Keratinocyte (primary cell): ENCODE results near the gene ITPR1. TPM values are rescaled to one million over a fixed set of nuclear protein-coding genes. Genes with fewer than 3 reads are reported as not detected.

ENCODE experiments used
- DNase-seq: peaks from one replicate; pipeline ENCODE4 v3.0.0-alpha.2; 2011; ENCODE audit warnings: low read depth, missing footprints, low spot score
- FAIRE-seq: peaks from 2 replicates; lab custom pipeline; 2011; peaks lifted over from hg19 to GRCh38; lab: Jason Lieb, UNC
- H2AFZ ChIP-seq: 2 replicates; pipeline ENCODE4 v1.6.0; 2012; ENCODE audit warnings: low read length, control low read depth, inconsistent platforms; ENCODE audit not compliant: control insufficient read depth
- H3K27ac ChIP-seq: 2 replicates; pipeline ENCODE4 v1.5.1; 2011; ENCODE audit warnings: low read length; ENCODE audit not compliant: control insufficient read depth, insufficient read depth
- H3K27me3 ChIP-seq: 3 replicates; pipeline ENCODE4 v1.6.0; 2011; ENCODE audit warnings: low read length; ENCODE audit not compliant: control insufficient read depth, insufficient read depth; ENCODE audit errors: extremely low read depth
- H3K36me3 ChIP-seq, 2 experiments: 2 replicates in 1 of 2; 3 replicates in 1 of 2; pipeline ENCODE4 v1.5.1; 2011; ENCODE audit warnings: low read length in 2 of 2, mild to moderate bottlenecking in 1 of 2; ENCODE audit not compliant: control insufficient read depth in 2 of 2, insufficient read depth in 2 of 2; ENCODE audit errors: extremely low read depth in 1 of 2
- H3K4me1 ChIP-seq: 3 replicates; pipeline ENCODE4 v1.5.1; 2011; ENCODE audit warnings: low read length; ENCODE audit not compliant: control insufficient read depth, insufficient read depth; ENCODE audit errors: extremely low read depth
- H3K4me2 ChIP-seq: 3 replicates; pipeline ENCODE4 v1.6.0; 2011; ENCODE audit warnings: low read depth, low read length; ENCODE audit not compliant: control insufficient read depth, insufficient read depth; ENCODE audit errors: extremely low read depth
- H3K4me3 ChIP-seq, 3 experiments: fragments of 200-600 bp in 1 of 3; sonication (generic) in 1 of 3; 2 replicates in 2 of 3; 3 replicates in 1 of 3; pipeline ENCODE4 v1.5.1; 2011 to 2016; ENCODE audit warnings: low read length in 3 of 3, mild to moderate bottlenecking in 3 of 3, control low read depth in 2 of 3, inconsistent platforms in 1 of 3, low read depth in 1 of 3, mixed read lengths in 1 of 3, mixed run types in 1 of 3, moderate library complexity in 1 of 3; ENCODE audit not compliant: control insufficient read depth in 2 of 3, insufficient read depth in 2 of 3; ENCODE audit errors: extremely low read depth in 1 of 3
- H3K79me2 ChIP-seq: 2 replicates; pipeline ENCODE4 v1.6.0; 2012; ENCODE audit warnings: low read length; ENCODE audit not compliant: control insufficient read depth, insufficient read depth
- H3K9ac ChIP-seq: 3 replicates; pipeline ENCODE4 v1.6.0; 2011; ENCODE audit warnings: low read length; ENCODE audit not compliant: control insufficient read depth, insufficient read depth; ENCODE audit errors: extremely low read depth
- H3K9me1 ChIP-seq: 3 replicates; pipeline ENCODE4 v1.6.0; 2011; ENCODE audit warnings: low read length; ENCODE audit not compliant: control insufficient read depth, insufficient read depth; ENCODE audit errors: extremely low read depth
- H3K9me3 ChIP-seq: 2 replicates; pipeline ENCODE4 v1.5.1; 2012; ENCODE audit warnings: low read depth, low read length; ENCODE audit not compliant: control insufficient read depth
- H4K20me1 ChIP-seq: 3 replicates; pipeline ENCODE4 v1.6.0; 2011; ENCODE audit warnings: low read length; ENCODE audit not compliant: control insufficient read depth, insufficient read depth; ENCODE audit errors: extremely low read depth
- EZH2 ChIP-seq: IDR thresholded peaks from one replicate; pipeline ENCODE4 v1.6.1; 2012; ENCODE audit warnings: inconsistent platforms, mild to moderate bottlenecking, low read length, moderate library complexity
- dilution Hi-C: fragments of 300-500 bp; cut with MboI; formaldehyde crosslinking; loops from one replicate; pipeline ENCODE4 v1.7.0; 2020; ENCODE audit warnings: low sequenced_read_pairs; ENCODE audit not compliant: extremely low pct_ligation_motif_present
- polyA plus RNA-seq, 5 experiments: library from polyadenylated mRNA; depleted of rRNA in 3 of 5; stranded (reverse) in 3 of 5; stranded (forward) in 1 of 5; unstranded in 1 of 5; fragments of >200 nt; gene quantifications; 1 replicate in 1 of 5; 2 replicates in 3 of 5; 3 replicates in 1 of 5; pipeline versions ENCODE4 v1.2.1 to v1.2.3, GENCODE V29; 2011 to 2012; ENCODE audit warnings: missing spikeins in 2 of 5, low read depth in 1 of 5, low replicate concordance in 1 of 5
- TF ChIP-seq, protein P1 (sequence below), 3 experiments: IDR thresholded peaks in 1 of 3; conservative IDR thresholded peaks in 1 of 3; optimal IDR thresholded peaks in 1 of 3; 2 replicates in 2 of 3; 3 replicates in 1 of 3; pipeline versions ENCODE3 to v1.5.1; 2011; ENCODE audit warnings: low read length in 3 of 3, mild to moderate bottlenecking in 3 of 3, moderate library complexity in 2 of 3, control low read depth in 1 of 3, inconsistent platforms in 1 of 3; ENCODE audit not compliant: insufficient read depth in 2 of 3; ENCODE audit errors: extremely low read depth in 1 of 3

ITPR1 gene
- polyA plus RNA-seq, 1 donor (not counting 4 experiments of a cell fraction or from before 2014, with no cell fraction given): 3.5 TPM

DNA sequence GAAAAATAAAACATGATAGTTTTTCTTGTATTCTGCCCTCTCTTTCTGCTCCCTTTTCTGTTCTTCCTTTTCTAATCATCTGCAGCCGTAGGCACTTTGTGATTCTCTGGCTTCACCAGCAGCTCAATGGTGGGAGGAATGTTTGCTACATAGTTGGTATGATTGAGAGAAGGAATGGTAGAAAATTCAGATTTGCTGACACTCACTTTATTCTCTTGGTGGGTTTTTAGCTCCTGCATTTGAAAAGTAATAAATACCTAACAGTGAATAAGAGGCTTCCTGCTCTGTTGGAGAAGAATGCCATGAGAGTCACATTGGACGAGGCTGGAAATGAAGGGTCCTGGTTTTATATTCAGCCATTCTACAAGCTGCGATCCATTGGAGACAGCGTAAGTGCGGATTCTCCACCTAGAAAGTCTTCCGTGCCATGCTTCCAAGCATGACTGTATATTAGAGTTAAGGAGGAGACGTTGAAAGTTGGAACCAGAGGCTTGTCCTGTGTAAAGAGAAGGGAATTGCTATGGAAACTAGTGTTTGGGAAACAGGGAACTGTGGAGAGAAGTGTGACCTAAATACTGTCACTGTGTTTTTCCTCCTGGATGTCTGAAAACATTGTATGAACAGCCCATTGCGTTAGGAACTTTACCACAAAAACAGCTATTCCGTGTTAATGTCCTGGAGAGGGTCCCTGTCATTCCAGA is 148.9 kb downstream of the ITPR1 start:
- no peak for FAIRE-seq
- no peak for TF ChIP-seq EZH2
- TF ChIP-seq, protein P1, sequence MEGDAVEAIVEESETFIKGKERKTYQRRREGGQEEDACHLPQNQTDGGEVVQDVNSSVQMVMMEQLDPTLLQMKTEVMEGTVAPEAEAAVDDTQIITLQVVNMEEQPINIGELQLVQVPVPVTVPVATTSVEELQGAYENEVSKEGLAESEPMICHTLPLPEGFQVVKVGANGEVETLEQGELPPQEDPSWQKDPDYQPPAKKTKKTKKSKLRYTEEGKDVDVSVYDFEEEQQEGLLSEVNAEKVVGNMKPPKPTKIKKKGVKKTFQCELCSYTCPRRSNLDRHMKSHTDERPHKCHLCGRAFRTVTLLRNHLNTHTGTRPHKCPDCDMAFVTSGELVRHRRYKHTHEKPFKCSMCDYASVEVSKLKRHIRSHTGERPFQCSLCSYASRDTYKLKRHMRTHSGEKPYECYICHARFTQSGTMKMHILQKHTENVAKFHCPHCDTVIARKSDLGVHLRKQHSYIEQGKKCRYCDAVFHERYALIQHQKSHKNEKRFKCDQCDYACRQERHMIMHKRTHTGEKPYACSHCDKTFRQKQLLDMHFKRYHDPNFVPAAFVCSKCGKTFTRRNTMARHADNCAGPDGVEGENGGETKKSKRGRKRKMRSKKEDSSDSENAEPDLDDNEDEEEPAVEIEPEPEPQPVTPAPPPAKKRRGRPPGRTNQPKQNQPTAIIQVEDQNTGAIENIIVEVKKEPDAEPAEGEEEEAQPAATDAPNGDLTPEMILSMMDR (optimal IDR thresholded peaks at IDR 0.05 in 1 of 3, IDR thresholded peaks at IDR 0.05 in 1 of 3, conservative IDR thresholded peaks at IDR 0.05 in 1 of 3; ENCODE audit: extremely low read depth in 1 of 3, insufficient read depth in 2 of 3, low read length in 3 of 3): no peak
- H3K9me1 ChIP-seq: no peaks in the 10 kb centered on the region

DNA sequence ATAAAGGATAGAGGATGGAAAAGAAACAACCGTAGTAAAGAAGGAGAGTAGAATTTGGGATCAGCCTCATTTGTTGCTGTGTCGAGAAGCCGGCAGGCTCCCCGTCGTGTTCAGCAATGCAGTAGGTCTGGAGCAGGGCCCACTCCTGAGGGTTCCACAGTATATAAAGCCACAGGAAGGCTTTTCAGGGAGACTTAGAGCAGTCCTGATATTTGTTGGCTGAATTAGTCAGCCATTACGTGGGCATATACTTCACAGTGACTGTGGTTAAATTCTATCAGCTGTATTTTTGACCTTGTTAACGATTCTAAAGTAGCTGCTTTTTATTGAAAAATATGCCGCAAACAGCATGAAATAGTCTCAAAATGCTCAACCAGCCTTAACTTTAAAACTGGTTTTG is 149.5 kb downstream of the ITPR1 start:
- Histone ChIP-seq H3K4me3 (no peak overlapping the region), H4K20me1 (no peaks in the 10 kb centered on the region), H3K79me2 (no peaks in the 10 kb centered on the region), H3K4me1 (no peaks in the 10 kb centered on the region), H2AFZ (no peak overlapping the region), H3K27ac (no peak overlapping the region), H3K36me3 (no peaks in the 10 kb centered on the region), H3K9me3 (no peaks in the 10 kb centered on the region), H3K4me2 (no peak overlapping the region), H3K9ac (no peak overlapping the region), H3K27me3 (no peaks in the 10 kb centered on the region), H3K9me1 (no peaks in the 10 kb centered on the region)
- TF ChIP-seq, protein P1 (optimal IDR thresholded peaks at IDR 0.05 in 1 of 3, IDR thresholded peaks at IDR 0.05 in 1 of 3, conservative IDR thresholded peaks at IDR 0.05 in 1 of 3; ENCODE audit: extremely low read depth in 1 of 3, insufficient read depth in 2 of 3, low read length in 3 of 3): no peak
- no peak for TF ChIP-seq EZH2
- DNase-seq (no peak), FAIRE-seq (no peak)
- dilution Hi-C loops: no loop called here

More for the DNA sequence above, 148.9 kb downstream of the ITPR1 start:
- no peak for DNase-seq
- Histone ChIP-seq H3K27me3 (no peaks in the 10 kb centered on the region), H3K4me3 (no peak overlapping the region), H3K4me1 (no peaks in the 10 kb centered on the region), H4K20me1 (no peaks in the 10 kb centered on the region), H2AFZ (no peak overlapping the region), H3K9ac (no peak overlapping the region), H3K27ac (no peak overlapping the region), H3K9me3 (no peaks in the 10 kb centered on the region), H3K4me2 (no peak overlapping the region), H3K79me2 (no peaks in the 10 kb centered on the region), H3K36me3 (no peaks in the 10 kb centered on the region)
- dilution Hi-C loops: no loop called here
